GM21360 (cell line): Measurements from ENCODE around the gene GYG2.
A peak's percentile ranks its signal among the peaks of the same experiment; 100 is the strongest.

Experiments used
- ATAC-seq: cut with Tn5 transposase; IDR thresholded peaks from one replicate; pipeline ENCODE4 v1.9.1; 2021; ENCODE audit warnings: mild to moderate bottlenecking, moderate library complexity; ENCODE audit not compliant: unreplicated experiment

Gene GYG2

GRCh38 chrX:2812161-2812907, 16.4 kb upstream of the GYG2 start:
- peak; percentile 67 for ATAC-seq

GRCh38 chrX:2817036-2817435, 11.7 kb upstream of the GYG2 start:
- no peak for ATAC-seq

DNA sequence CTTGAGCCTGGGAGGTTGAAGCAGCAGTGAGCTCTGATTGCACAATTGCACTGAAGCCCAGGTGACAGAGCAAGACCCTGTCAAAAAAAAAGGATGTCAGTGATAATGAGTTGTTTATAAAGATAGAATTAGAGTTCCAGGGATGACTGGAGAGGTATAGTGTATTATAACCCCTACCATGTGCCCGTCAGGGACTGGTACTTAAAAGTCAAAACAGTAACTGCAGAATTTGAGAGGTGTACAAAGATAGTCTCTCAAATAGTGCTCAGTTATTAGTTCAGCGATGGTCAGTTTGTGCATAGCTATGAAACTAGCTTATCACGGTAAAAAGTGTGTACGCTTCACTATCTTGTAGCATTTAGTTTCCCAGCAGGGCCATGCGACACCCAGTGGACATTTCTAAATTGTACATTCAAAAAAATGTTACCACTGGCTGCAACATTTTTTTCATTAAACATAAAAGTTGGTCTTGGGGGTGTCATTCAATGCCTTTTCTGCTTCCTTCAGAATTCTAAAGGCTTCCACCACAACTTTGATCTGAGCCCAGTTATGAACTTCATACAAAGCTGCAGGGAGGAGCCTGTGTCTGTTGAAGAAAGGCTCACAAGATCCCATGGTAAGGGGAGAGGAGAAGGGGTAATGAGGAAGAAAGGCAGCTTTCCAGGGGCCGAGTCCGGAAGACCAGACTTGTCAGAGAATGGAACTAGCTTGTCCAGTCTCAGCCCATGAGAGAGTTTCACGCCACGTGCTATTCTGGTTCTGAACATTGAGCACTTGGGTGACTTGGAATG, 9.2 kb upstream of the GYG2 start:
- no peak for ATAC-seq

GRCh38 chrX:2820136-2820771, 8.5 kb upstream of the GYG2 start:
- ATAC-seq = no peak

DNA sequence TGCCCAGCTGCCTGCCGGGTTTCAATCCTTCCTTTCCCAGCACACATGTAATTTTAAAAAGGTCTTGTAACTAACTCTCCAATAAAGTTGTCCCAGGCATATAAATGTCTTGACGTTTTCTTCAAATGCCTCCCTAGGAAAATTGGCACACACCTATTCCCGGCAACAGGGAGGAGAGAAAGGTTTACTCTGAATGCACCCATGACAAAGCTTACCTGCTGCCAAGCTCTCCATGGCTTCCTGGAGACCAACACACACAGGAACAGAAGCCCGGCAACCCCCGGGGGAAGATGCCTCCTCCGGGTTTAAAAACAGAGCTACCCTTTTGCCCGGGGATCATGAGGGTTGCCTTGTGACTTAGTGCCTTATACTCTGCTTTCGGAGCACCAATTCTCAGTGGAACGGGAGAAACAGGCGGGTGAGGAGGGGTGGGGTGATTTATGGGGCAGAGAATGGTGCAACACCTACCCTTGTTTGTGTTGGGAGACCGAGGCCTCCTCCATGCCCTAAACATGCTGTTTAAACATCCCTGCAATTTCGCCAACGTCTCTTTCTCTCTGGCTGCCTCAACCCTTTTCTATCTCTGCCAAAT, 4.8 kb upstream of the GYG2 start:
- no peak for ATAC-seq

- ATAC-seq = no peak
Observed at GRCh38 chrX:2824886-2825285, 3.8 kb upstream of the GYG2 start.

- ATAC-seq = no peak
Observed at GRCh38 chrX:2828959-2829411, 255 bp downstream of the GYG2 start.

DNA sequence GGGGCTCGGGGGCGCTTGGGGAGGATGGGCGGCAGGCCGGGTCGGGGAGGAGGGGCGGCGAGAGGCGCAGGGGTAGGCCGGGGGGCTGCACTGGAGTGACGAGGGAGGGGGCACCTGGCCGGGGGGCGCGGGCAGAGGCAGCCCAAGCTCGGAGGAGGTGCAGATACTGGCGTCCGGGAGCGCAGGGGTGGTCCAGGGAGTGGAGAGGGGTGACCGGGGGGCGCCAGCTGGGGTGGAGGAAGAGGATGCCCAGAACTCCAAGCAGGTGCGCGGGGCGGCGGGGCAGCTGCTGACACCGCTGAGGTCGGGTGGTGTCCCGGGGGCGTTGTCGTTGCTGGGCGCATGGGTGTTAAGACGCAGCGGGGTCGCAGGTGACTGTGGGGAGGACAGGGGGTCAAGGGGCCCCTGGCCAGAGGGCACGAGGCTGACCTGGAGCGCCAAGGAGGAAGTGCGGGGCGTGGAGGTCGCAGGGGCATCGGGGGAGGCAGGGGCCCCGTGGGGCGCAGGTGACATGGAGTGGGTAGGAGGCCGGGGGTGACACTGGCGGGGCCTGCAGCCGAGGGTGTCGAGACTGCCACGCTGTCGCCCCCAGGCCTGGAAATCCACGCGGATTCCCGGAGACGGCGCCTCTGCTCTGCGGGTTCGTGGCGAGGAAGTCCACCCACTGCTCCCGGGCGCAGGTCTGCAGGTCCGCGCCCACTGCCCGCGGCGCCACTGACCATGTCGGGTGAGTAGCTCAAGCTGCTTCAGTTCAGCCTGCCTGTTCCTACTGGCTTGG, 928 bp downstream of the GYG2 start:
- ATAC-seq = no peak

GRCh38 chrX:2831471-2832228, 2.9 kb downstream of the GYG2 start:
- ATAC-seq = no peak

- no peak for ATAC-seq
Observed at GRCh38 chrX:2837961-2838360, 9.2 kb downstream of the GYG2 start.

DNA sequence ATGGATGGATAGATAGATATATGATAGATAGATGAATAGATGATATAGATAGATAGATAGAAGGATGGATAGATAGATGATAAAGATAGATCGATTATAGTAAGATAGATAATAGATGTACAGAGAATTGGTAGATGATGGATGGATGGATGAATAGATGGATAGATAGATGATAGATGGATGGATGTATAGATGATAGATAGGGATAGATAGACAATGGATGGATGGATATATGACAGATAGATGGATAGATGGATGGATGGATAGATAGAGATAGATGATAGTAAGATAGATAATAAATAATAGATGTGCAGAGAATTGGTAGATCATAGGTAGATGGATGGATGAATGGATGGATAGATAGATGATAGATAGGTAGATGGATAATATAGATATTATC, 12.2 kb downstream of the GYG2 start:
- ATAC-seq = no peak

- ATAC-seq = no peak
Observed at GRCh38 chrX:2841537-2841936, 12.8 kb downstream of the GYG2 start.

DNA sequence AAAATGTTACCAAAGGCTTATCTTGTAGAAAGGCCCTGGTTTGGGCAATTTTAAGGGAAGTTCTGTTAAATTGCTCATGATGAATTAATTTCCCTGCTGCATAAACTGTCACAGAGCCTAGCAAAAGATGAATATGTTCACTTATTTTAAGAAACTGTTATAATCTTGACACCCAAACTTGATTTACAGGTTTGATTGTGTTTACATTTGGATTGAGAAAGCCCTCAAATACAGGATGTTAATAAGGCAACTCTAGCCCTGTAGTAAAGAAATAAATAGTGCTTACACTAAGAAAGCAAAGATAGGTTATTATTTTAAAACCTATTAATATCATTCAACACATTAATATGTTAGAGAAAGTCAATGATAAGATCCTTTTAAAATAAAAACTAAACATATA, 18.3 kb downstream of the GYG2 start:
- ATAC-seq = no peak

- no peak for ATAC-seq
Observed at GRCh38 chrX:2848871-2849301, 20.2 kb downstream of the GYG2 start.

GRCh38 chrX:2854918-2855317, 26.2 kb downstream of the GYG2 start:
- ATAC-seq = no peak

- ATAC-seq = no peak
Observed at GRCh38 chrX:2855761-2856160, 27.0 kb downstream of the GYG2 start.

DNA sequence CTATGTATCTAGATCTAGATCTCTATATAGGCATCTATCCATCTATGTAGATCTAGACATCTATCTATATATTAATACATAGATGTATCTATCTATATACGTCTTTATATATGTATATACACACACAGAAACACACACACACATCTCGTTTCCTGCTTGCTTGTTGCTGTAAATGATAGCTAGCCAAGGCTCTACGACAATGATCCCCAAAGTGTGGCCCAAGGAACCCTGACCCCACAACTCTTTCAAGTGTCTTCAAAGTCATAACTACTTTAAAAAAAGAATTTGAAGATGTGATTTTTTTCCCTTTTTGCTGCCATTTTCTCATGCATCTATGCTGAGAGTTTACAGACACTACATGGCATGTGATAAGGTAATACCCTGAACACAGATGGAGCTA, 28.8 kb downstream of the GYG2 start:
- no peak for ATAC-seq

DNA sequence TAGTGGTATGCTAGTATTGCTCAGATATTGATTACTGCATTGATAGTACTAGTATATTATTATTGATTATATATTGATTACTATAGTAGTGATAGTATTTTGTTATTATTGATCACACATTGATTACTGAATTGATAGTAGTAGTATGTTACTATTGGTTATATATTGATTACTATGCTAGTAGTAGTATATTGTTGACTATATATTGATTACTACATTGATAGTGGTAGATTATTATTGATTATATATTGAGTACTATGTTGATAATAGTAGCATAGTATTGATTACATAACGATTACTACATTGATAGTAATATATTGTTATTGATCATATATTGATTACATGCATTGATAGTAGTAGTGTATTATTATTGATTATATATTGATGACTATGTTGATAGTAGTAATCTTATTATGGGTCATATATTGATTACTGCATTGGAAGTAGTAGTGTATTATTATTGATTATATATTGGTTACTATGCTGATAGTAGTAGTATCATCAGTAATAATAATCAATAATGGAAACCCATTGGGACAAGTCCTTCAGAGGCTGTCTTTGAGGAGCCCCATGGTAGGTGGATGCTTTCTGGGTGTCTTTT, 30.6 kb downstream of the GYG2 start:
- ATAC-seq = no peak

GRCh38 chrX:2862404-2862803, 33.7 kb downstream of the GYG2 start:
- ATAC-seq = no peak

DNA sequence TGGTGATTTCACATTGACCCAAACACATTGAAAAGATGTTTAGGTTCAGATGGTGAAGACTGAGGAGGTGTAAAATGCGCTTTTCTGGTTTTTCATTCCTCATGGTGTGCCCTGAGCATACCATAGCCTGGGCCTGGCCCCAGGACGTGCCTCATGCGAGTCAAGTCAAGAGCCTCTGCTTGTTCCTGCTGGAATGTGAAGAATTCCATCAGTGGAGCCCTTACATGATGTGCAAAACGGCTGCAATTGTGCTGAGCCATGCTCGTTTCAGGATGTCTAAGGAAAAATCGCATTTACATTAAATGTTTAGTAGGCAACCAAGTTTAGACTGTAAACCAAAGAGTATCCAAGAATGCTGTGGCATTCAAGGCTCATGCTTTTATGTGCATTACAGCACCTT, 34.9 kb downstream of the GYG2 start:
- ATAC-seq = no peak
